Nephron (organoid): ENCODE results near the gene RHOBTB1.

Experiments used
- H3K27ac Mint-ChIP-seq, 3 experiments: 2 replicates each; pipeline ENCODE4 v1.8.0; 2020; ENCODE audit warnings: mixed read lengths in 3 of 3, mild to moderate bottlenecking in 2 of 3, moderate library complexity in 1 of 3
- H3K27me3 Mint-ChIP-seq: 2 replicates; pipeline ENCODE4 v1.8.0; 2021; ENCODE audit warnings: low read depth, mild to moderate bottlenecking, moderate library complexity, mixed read lengths
- H3K36me3 Mint-ChIP-seq: 2 replicates; pipeline ENCODE4 v1.8.0; 2020; ENCODE audit warnings: low read depth, mixed read lengths
- H3K4me1 Mint-ChIP-seq: 2 replicates; pipeline ENCODE4 v1.8.0; 2020; ENCODE audit warnings: mixed read lengths
- H3K4me3 Mint-ChIP-seq, 3 experiments: 2 replicates each; pipeline ENCODE4 v1.8.0; 2020; ENCODE audit warnings: mild to moderate bottlenecking in 3 of 3, mixed read lengths in 3 of 3, moderate library complexity in 2 of 3
- H3K9me3 Mint-ChIP-seq: 2 replicates; pipeline ENCODE4 v1.8.0; 2020; ENCODE audit warnings: mixed read lengths
- TF ChIP-seq, protein P1 (sequence below), 3 experiments: fragments of 200-600 bp; sonication (generic); IDR thresholded peaks; one replicate each; pipeline ENCODE4 v1.5.0; 2021; ENCODE audit warnings: antibody characterized with exemption in 3 of 3; ENCODE audit not compliant: unreplicated experiment in 3 of 3

RHOBTB1 gene

DNA sequence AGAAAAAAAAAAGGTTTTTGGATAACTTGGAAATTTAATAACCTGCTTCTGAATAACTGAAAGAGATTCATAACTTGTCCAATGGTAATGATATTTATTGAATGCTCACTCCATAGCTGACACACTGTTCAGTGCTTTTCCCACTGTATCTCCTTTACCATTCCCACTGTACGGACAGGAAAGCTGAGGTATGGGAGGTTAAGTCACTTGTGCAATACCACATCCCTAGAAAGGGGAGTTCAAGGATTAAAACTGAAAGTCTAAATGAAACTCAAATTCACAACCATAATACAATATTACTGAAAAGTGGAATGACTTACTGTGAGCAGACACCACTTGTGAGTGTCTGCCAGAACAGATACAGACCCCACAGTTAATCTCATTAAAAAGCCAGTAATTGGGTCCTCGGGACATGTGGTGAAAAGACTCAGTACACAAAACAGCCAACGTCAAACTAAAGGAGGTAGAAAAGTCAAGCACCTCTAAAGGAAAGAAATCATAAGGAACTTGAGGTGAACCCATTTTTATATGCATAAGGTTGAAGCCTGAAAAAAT is 13.8 kb upstream of the RHOBTB1 start:
- Mint-ChIP-seq H3K27me3 (no peaks in the 10 kb centered on the region), H3K36me3 (no peaks in the 10 kb centered on the region), H3K9me3 (no peaks in the 10 kb centered on the region), H3K4me1 (no peaks in the 10 kb centered on the region), H3K4me3 (no peak overlapping the region), H3K27ac (peak overlapping the region in 1 of 3 experiments; percentile 60)
- TF ChIP-seq, protein P1, sequence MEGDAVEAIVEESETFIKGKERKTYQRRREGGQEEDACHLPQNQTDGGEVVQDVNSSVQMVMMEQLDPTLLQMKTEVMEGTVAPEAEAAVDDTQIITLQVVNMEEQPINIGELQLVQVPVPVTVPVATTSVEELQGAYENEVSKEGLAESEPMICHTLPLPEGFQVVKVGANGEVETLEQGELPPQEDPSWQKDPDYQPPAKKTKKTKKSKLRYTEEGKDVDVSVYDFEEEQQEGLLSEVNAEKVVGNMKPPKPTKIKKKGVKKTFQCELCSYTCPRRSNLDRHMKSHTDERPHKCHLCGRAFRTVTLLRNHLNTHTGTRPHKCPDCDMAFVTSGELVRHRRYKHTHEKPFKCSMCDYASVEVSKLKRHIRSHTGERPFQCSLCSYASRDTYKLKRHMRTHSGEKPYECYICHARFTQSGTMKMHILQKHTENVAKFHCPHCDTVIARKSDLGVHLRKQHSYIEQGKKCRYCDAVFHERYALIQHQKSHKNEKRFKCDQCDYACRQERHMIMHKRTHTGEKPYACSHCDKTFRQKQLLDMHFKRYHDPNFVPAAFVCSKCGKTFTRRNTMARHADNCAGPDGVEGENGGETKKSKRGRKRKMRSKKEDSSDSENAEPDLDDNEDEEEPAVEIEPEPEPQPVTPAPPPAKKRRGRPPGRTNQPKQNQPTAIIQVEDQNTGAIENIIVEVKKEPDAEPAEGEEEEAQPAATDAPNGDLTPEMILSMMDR (IDR thresholded peaks at IDR 0.05; ENCODE audit: unreplicated experiment in 3 of 3): no peak

DNA sequence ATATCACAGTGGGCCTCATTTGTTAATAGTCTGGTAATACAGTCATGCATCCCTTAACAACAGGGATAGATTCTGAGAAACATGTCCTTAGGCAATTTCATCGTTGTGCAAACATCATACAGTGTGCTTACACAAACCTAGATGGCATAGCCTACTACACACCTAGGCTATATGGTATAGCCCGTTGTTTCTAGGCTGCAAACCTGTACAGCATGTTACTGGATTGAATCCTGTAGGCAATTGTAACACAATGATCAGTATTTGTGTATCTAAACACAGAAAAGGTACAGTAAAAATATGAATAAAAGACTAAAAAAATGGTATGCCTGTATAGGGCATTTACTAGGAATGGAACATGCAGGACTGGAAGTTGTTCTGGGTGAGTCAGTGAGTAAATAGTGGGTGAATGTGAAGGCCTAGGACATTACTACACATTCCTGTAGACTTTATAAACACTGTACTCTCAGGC is 12.0 kb upstream of the RHOBTB1 start:
- Mint-ChIP-seq H3K27ac (no peak overlapping the region), H3K4me3 (no peak overlapping the region), H3K27me3 (no peaks in the 10 kb centered on the region), H3K36me3 (no peaks in the 10 kb centered on the region), H3K9me3 (no peaks in the 10 kb centered on the region), H3K4me1 (no peaks in the 10 kb centered on the region)
- TF ChIP-seq, protein P1 (IDR thresholded peaks at IDR 0.05; ENCODE audit: unreplicated experiment in 3 of 3): no peak

DNA sequence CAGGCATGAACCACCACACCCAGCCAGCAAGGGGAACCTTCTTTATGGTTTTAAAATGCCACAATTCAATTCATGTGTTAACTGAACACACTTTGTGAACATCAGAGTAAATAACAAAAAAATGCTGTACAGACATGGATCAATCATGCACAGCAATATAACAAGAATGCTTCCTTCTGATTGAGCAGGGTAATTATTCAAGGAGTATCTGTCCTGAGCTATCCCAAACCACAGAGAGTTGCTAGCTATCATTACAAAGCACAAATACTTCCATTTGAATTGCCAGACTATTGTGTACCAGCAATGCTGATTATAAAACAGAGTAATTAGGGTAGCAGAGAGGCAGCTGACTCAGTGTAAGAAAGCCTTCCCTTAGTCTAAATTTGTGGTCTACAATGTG is 11.3 kb upstream of the RHOBTB1 start:
- H3K9me3 Mint-ChIP-seq: no peaks in the 10 kb centered on the region
- no peaks in the 10 kb centered on the region for H3K4me1 Mint-ChIP-seq
- H3K36me3 Mint-ChIP-seq: no peaks in the 10 kb centered on the region
- H3K27me3 Mint-ChIP-seq: no peaks in the 10 kb centered on the region
- H3K27ac Mint-ChIP-seq: no peak overlapping the region
- TF ChIP-seq, protein P1 (IDR thresholded peaks at IDR 0.05; ENCODE audit: unreplicated experiment in 3 of 3): no peak
- H3K4me3 Mint-ChIP-seq: no peak overlapping the region

DNA sequence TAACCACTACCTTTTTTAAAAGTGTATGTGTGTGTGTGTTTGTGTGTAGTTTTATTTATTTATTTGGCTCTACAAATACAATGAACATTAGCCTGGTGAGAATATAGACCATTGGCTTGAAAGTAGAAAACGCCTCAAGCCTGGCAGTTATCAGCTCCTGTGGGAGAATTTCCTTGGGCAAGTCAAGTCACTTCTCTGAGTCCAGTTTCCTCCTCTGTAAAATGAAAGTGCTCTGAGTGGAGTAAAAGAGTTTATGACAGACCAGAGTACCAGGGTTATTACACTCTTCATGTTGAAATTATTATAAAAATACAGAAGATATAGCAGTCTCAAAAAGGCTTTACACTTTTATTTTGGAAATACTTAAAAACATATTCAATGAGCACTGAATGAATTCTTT is 10.1 kb upstream of the RHOBTB1 start:
- no peaks in the 10 kb centered on the region for H3K27me3 Mint-ChIP-seq
- no peaks in the 10 kb centered on the region for H3K36me3 Mint-ChIP-seq
- no peak overlapping the region for H3K27ac Mint-ChIP-seq
- no peak overlapping the region for H3K4me3 Mint-ChIP-seq
- H3K4me1 Mint-ChIP-seq: no peaks in the 10 kb centered on the region
- no peaks in the 10 kb centered on the region for H3K9me3 Mint-ChIP-seq
- TF ChIP-seq, protein P1 (IDR thresholded peaks at IDR 0.05; ENCODE audit: unreplicated experiment in 3 of 3): no peak

DNA sequence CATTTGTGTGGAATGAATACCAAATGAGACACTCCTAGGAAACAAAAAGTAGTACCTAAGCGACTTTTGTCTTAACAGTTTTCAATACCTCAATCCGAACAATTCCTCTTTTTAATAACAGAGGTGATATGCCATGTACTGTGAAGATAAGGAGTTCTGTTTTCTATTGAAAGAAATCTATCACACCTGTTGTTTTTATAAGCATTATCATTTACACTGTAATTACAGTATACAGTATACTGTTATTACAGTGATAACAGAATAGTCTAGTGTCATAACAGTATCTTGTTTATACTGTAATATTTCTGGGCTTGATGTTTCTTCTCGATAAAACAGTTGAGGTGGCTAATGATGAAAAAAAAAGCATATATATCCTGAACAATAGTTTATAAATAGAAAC is 9.4 kb upstream of the RHOBTB1 start:
- Mint-ChIP-seq H3K27me3 (no peaks in the 10 kb centered on the region), H3K4me1 (no peaks in the 10 kb centered on the region)

DNA sequence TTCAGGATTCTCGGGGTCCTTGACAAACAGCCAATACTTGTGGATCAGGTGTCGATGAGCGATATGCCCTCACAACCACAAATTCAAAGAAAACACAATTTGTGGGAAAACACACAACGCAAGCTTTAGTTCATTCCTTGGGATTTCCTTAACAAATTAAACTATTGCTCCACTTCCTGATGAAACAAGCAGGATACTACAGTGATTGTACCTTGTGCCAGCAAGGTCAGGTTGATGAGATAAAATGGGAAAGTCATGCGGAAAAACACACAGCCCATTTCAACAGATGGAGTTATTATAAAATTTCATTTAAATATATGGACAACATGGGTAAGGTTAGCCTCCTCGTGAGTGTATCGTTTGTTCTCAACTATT is 8.8 kb upstream of the RHOBTB1 start:
- Mint-ChIP-seq H3K36me3 (no peaks in the 10 kb centered on the region), H3K4me3 (no peak overlapping the region), H3K9me3 (no peaks in the 10 kb centered on the region), H3K4me1 (no peaks in the 10 kb centered on the region), H3K27me3 (no peaks in the 10 kb centered on the region), H3K27ac (no peak overlapping the region)
- TF ChIP-seq, protein P1 (IDR thresholded peaks at IDR 0.05; ENCODE audit: unreplicated experiment in 3 of 3): no peak

More for the DNA sequence above, 9.4 kb upstream of the RHOBTB1 start:
- no peak overlapping the region for H3K27ac Mint-ChIP-seq
- TF ChIP-seq, protein P1 (IDR thresholded peaks at IDR 0.05; ENCODE audit: unreplicated experiment in 3 of 3): no peak
- H3K9me3 Mint-ChIP-seq: no peaks in the 10 kb centered on the region
- no peak overlapping the region for H3K4me3 Mint-ChIP-seq
- H3K36me3 Mint-ChIP-seq: no peaks in the 10 kb centered on the region
